HG02763 (cell line): ENCODE data around the gene PPP1R26.
"Not testable (repeated sequence)": the region's sequence is repeated elsewhere in the genome, so short reads cannot be mapped to it uniquely, and the experiment has no call there.

Experiments used
- ATAC-seq: cut with Tn5 transposase; IDR thresholded peaks from one replicate; pipeline ENCODE4 v1.9.1; 2021; ENCODE audit warnings: mild to moderate bottlenecking, moderate library complexity; ENCODE audit not compliant: unreplicated experiment

PPP1R26 gene, protein sequence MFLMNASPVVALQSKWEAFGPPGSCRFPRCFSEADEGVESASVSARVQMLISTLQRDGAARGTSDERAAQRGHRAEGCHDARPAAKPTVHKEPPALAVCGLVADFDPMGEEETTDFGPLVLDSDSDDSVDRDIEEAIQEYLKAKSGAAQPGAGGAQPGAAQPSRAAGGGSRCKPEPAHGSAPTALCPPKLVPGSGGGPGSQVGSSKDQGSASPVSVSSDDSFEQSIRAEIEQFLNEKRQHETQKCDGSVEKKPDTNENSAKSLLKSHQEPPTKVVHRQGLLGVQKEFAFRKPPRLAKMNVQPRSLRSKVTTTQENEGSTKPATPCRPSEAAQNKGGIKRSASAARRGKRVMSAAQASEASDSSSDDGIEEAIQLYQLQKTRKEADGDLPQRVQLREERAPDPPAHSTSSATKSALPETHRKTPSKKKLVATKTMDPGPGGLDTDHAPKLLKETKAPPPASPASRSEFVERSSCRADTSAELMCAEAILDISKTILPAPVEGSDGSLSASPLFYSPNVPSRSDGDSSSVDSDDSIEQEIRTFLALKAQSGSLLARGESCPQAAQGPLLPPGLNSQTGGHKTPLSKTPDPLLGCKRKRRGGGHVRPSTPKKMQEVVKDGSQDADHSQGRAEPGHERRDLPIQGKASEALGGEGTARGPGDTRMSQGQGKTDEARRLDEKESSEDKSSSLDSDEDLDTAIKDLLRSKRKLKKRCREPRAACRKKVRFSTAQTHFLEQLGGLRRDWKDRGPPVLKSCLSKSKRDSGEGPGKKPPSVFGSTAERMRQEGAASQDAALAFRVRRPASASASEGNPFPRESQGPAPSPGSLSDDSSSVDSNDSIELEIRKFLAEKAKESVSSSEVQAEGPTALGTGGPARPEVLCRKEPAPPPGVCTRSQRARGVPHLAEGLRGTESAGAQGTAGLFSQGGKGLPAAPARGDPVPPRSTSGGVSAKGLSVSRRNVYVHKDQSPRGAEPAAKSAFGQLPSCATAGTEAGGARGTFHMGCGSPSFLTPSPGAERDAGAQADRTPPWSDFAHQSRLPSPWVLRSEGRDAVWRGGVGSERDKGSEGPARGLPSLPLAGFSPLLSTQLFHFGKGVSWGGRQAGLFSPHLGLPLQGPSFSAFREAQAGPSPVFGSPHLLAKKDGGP (N-terminal part only)

DNA sequence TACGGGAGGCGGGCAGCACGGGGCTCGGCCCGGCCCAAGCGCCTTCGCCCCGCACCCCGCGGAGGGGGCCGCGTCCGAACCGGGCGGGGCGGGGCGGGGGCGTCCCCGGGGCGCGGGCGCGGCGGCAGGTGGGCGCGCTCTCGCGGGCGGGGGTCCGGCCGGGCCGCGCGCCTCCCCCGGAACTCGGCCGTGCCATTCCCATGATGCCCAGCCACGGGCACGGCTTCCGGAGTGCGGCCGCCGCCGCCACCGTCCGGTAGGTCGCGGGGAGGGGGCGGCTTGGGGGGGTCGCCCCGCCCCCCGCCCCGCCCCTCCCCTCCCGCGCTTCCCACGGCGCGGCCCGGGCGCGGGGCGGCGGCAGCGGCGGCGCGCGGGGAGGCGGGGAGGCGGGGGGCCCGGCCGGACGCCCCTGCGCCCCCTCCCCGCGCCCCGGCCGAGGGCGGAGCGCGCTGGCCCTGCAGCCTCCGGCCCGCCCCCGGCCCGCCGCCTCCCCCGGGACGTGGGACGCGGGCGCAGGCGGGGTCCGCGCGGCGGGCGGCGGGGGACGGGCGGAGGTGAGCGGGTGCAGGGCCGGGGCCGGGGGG is at the start of gene PPP1R26:
TSS of gene PPP1R26 (plus strand) at position 314 of the 584 bp plus-strand sequence. CDS start 4,729 bp downstream, outside the sequence.
- ATAC-seq: no peak

DNA sequence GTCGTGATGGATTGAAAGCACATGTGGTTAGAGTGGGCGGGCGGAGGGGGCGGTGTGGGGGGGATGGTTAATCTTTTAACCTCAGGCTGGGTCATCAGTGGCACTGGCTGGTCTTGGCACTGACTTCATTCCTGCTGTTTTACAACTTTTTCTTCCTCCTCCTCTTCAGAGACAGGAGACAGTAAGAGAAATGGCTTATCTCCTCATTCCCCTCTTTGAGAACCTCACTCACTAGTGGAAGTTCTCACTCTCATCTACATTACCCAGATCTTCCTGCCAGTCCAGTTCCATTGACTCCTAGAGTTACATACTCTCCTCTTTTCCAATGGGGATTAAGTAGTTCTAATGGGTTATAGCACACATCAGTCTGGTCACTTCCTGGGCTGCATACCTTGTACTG is 42.3 kb upstream of the PPP1R26 start:
- ATAC-seq: no peak

DNA sequence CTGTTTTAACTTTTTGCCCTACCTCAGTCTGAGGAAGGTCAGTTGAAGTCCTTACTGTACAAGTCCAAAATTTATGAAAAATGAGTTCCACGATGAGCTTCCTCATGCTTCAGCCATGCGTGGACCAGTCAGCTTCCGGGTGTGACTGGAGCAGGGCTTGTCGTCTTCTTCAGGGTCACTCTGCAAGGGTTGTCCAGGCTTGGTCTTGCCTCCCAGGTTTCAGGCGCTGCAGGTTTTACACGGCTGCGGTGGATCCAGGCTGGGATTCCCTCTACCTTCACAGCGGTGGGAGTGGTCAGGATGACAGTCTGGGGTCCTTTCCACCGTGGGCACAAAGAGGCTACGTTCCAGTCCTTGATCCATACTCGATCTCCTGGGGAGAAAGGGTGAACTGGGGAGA is 41.9 kb upstream of the PPP1R26 start:
- ATAC-seq: not testable (repeated sequence)

DNA sequence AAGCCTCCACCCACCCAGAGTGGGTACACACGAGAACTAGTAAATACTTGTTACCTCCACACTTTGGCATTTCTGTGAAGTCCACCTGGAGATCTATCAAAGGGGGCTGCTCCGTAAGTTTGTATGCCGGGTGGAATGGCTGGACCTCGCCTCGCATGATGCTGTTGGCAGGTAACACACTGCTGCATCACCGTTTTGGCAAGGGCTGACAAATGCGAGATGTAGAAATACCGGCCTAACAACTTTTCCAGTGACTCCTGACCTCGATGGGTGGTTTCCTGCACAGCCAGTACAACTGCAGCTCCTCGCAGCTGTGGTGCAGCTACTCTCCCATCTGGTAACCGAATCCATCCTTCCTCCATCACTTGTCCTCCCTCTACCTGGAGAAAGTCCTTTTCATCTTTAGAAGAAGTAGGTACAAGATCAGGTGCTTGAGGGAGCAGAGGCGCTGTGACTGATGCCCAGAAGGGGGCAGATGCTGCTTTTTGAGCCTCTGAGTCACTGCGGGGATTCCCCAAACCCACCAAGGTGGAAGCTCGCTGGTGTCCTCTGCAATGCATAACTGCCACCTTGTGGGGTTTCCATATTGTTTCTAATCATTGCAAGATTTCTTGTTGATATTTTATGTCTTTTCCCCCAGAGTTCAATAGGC is 40.9 kb upstream of the PPP1R26 start:
- not testable (repeated sequence) for ATAC-seq

DNA sequence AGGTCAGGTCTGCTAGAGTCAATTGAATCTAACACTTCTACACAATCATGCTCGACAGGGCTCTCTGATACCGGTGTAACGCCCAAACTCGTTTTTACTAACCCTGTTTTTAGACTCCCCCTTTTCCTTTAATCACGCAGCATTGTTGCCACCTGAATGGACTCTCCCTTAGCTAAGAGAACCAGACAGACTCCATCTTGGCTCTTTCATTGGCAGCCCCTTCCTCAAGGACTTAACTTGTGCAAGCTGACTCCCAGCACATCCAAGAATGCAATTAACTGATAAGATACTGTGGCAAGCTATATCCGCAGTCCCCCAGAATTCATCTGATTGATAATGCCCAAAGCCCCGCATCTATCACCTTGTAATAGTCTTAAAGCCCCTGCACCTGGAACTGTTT is 40.1 kb upstream of the PPP1R26 start:
- ATAC-seq: not testable (repeated sequence)

DNA sequence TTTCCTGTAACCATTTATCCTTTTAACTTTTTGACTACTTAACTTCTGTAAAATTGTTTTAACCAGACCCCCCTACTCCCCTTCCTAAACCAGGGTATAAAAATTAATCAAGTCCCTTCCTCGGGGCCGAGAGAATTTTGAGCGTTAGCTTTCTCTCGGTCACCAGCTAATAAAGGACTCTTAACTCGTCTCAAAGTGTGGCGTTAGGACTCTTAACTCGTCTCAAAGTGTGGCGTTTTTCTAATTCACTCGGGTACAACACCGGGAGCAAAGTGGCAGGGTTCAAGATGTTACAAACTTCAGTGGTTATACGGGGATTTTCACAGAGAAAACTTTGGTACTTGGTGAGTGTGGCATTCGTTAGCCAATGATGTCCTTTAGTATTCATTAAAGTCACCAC is 39.7 kb upstream of the PPP1R26 start:
- ATAC-seq: no peak

DNA sequence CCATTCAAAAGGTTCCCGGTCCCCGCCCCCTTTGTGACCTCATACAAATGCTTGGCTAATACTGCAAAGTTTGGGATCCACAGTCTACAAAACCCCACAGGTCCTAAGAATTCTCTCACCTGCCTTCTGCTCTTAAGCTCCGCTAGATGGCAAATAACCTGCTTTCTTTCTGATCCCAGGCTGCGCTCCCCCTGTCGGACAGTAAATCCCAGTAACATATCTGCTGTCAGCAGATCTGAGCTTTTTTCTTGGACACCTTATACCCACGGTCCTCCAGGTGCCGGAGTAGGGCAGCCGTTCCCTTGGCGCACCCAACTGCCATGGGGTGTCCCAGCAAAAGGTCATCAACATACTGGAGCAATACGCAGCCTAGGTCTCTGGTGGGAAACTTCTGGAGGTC is 39.0 kb upstream of the PPP1R26 start:
- no peak for ATAC-seq

DNA sequence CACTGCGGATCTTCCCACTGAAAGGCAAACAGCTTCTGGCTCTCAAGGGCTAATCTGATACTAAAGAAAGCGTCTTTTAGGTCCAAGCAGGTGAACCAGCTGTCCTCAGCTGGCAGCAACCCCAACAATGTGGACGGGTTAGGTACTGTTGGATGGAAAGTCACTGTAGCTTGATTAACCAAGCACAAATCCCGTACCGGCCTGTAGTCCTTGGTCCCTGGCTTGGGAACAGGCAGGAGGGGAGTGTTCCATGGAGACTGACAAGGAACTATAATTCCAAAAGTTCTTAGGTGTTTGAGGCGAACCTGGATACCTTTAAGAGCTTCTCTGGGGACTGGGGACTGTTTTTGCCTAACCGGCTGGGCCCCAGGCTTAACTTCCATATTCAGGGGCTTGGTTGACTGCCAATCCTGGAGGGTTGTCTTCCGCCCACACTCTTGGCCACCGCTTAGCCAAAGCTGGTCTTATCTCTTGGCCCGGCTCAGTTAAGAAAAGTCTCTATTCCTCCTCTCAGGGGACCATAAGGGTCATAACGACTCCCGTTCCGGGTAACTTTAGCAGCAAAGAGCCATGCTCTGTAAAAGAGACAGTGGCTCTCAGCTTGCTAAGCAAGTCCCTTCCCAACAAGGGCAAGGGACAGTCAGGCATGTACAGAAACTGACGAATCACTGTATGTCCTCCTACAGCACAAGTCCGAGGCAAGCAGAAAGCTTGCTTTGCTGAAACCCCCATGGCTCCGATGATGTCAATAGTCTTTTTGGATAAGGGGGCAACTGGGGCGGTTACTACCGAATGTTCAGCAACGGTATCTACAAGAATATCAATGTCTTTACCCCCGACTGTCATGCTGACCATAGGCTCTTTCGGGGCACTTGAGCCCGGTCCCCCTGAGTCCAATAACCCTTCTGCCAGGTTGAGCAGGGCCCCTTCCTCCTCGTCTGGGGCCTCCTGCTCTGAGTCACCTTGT is 38.2 kb upstream of the PPP1R26 start:
- ATAC-seq: not testable (repeated sequence)

DNA sequence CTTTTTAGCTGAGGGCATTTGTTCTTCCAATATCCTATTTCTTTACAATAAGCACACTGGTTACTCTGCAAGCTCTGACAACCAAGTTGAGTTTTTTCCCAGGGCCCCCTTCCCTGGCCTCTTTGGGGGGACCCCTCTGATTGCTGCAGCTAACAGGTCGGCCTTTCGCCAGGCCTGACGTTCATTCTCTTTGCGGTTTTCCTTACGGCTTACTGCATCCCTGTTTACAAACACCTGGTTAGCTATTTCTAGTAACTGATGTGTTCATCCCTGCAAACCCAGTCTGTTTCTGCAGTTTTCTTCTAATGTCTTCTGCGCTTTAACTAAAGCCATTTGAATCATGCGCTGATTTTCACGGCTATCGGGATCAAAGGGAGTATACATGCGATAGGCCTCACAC is 37.5 kb upstream of the PPP1R26 start:
- no peak for ATAC-seq

DNA sequence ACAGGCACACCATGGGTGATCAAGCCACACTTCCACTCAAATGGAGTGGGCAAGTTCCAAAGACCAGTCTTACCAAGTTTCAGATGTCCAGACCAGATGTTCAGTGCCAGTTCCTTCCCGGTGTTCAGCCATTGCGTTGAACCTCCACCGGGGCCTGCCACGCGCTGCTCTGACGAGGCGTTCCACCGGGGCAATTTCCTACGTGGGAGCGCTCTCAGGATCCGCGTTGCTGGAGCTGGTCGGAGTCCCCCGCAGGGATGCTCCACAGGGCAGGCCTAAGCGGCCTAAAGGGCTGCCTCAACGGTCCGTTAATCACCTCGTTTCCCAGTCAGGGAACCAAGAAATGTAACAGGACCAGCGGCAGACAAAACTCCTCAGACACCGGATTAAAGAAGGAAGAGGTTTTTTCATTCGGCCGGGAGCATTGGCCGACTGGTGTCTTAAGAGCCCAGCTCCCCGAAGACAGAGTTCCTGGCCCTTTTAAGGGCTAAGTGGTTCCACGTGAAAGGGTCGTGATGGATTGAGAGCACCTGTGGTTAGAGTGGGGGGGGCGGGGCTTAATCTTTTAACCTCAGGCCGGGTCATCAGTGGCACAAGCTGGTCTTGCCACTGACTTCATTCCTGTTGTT is 35.7 kb upstream of the PPP1R26 start:
- no peak for ATAC-seq

DNA sequence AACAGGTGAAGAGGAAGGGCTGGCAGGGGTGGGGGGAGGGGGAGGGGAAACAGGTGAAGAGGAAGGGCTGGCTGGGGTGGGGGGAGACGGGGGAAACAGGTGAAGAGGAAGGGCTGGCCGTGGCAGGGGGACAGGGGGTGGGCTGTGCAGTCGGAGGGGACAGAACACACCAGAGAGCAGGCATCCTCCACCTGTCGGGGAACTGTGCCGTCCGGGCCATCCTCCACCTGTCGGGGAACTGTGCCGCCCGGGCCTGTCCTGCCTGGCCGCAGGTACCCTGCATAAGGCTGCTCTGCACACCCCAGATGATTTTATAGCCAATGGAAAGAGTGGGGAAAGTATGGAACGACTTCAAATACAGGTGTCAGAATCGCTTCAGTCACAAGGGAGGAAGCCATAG is 32.5 kb upstream of the PPP1R26 start:
- no peak for ATAC-seq

DNA sequence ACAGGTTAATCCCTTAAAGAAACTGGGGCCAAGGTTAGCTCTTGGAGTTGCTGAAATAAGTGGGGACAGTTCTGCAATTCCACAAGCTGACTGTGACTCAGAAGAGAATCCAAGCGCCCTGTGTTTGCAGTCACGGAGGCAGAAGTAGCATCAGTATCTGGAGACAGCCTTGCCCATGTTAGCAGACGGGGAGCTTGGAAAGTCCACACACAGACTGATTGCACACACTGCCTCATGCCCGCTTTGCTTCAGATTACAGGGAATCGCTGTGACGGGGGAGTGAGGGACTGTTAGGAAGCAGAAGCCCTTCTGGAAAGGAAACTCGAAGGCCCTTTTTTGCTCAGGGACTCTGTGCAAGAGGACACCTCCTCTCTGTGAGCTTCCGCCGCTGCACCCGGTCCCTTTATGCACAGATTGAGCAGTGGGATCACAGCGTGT is 30.9 kb upstream of the PPP1R26 start:
- ATAC-seq: no peak

DNA sequence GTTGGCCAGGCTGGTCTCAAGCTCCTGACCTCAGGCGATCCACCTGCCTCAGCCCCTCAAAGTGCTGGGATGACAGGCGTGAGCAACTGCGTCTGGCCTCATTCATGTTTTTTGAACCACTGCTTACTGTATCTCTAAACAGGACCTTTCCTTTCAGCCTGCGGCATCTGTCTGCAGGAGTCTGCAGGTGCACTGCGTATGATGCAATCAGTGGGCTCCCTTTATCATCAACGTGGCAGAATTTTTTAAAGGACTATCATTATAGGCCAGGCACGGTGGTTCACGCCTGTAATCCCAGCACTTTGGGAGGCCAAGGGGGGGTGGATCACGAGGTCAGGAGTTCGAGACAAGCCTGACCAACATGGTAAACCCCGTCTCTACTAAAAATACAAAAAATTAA is 30.1 kb upstream of the PPP1R26 start:
- ATAC-seq: not testable (repeated sequence)

DNA sequence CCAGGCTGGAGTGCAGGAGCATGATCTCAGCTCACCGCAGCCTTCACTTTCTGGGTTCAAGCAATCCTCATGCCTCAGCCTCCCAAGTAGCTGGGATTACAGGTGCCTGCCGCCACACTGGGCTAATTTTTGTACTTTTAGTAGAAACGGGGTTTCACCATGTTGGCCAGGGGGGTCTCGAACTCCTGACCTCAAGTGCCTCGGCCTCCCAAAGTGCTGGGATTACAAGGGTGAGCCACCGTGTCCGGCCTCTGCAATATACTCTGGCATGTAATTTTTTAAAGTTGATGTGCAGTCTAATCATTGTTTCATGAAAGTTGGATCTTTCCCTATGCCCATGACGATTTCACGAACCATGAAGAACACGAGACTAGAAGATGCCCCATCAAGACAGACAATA is 28.6 kb upstream of the PPP1R26 start:
- no peak for ATAC-seq

DNA sequence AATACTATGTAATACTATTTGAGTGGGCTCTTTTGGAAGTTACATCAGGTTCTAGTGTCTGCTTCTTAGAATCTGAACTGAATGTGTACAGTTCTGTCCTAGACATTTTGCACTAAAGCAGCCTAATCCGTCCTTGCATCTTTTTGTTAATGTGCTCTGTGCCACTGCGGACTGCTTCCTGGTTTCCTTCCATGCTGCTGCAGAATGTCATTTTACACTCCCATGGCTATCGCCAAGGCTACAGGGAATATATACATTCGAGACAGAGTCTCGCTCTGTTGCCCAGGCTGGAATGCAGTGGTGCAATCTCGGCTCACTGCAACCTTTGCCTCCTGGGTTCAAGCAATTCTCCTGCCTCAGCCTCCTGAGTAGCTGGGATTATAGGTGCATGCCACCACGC is 27.7 kb upstream of the PPP1R26 start:
- ATAC-seq: not testable (repeated sequence)

DNA sequence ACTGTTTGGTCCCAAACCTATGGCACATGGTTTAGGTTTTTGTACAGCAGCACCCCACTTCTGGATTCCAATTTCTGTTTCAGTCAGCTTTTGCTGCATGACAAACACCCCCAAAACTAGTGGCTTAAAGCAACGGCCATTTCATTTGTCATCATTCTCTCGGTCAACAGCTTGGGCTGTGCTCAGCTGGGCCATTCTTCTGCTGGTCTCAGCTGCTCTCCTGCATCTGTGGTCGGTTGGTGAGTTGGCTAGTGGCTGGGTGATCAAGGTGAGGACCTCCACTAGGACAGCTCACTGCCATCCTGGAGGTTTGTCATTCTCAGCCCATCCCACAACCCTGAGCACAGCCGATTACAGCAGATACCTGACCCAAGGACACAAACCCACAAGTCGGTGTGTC is 24.8 kb upstream of the PPP1R26 start:
- ATAC-seq: no peak

DNA sequence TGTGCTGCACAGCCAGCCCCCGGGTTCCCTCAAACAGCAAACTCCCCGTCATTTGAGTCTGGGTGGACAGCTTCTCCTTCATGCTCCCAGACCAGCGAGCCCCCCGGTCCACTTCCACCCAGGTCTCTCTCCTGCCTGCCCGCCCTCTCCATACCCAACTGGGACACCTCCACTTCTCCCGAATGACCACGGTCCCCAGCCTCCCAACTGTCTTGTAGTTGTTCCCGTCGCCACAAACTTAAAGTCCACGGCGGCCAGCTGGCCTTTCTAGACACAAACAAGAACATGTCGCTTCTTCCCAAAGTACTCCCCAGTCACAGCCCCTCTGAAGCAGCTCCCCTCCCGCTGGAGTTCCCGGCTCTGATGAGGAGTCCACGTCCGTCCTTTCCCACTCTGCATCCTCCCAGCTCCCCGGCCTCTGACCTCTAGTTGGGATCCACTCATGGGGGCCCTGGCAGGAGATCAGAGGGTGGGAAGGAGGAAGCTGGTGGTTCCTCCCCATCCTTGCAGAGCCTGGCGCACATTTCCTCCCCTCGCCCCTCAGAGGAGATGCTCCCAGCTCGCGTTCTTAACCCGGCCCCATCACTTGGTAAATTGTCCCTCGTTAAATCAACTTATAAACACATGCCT is 24.1 kb upstream of the PPP1R26 start:
- no peak for ATAC-seq

DNA sequence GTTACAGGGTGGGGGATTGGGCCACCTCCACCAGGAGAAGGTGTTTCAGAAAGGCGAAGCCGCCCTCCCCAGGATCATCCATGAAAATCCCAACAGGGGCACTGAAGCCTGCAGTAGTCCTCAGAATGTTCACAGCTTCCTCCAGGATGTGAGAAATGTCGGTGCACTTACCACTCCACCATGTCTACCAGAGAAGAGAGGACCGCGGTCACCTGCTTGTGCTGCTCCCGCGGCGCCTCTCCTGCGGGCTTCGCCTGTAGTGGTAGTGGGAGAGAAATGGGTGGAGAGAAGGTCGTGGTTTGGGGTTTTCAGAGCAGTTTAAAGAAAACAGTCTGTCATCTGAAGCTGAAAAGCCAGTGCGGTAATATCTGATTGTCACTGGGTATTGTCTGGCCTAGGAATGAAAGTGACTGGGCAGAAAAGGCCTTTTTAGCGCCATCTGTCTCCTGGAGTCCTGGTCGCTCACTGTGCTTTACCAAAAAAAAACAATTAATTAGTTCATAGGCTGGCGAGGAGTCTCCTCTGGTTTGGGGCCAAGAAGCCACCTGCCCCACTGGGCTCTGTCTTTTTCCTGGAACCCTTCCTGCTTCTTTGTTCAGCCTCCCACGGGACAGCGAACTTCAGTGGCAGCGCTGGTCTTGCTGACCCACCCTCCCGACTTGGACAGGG is 23.0 kb upstream of the PPP1R26 start:
- ATAC-seq: no peak
